Natural killer cell (primary cell): ENCODE results near the gene TPST2. TPM values are rescaled to one million over a fixed set of nuclear protein-coding genes. Genes with fewer than 3 reads are reported as not detected.

Experiments used
- ATAC-seq, 3 donors: fragments of 150-1000 bp in 2 of 3; fragments of 200-7000 bp in 1 of 3; cut with Tn5 transposase; 1 replicate in 1 of 3; 2 replicates in 2 of 3; pipeline ENCODE4 v1.10.0; 2021; ENCODE audit warnings: mild to moderate bottlenecking in 2 of 3, moderate library complexity in 2 of 3
- DNase-seq, 2 donors: peaks; one replicate each; pipeline versions ENCODE4 v3.0.0 to v3.0.0-alpha.2; 2013 to 2021; ENCODE audit warnings: mixed read lengths in 1 of 2
- H3K27ac ChIP-seq: one replicate; pipeline ENCODE4 v1.5.1; 2013; ENCODE audit warnings: mild to moderate bottlenecking, low read length
- H3K27me3 ChIP-seq: one replicate; pipeline ENCODE4 v1.6.1; 2013; ENCODE audit warnings: low read length; ENCODE audit not compliant: control insufficient read depth, insufficient read depth
- H3K36me3 ChIP-seq: one replicate; pipeline ENCODE4 v1.6.1; 2013; ENCODE audit warnings: low read length; ENCODE audit not compliant: control insufficient read depth, insufficient read depth
- H3K4me1 ChIP-seq: one replicate; pipeline ENCODE4 v1.6.1; 2013; ENCODE audit warnings: low read length; ENCODE audit not compliant: control insufficient read depth, insufficient read depth
- H3K4me3 ChIP-seq: one replicate; pipeline ENCODE4 v1.5.1; 2013; ENCODE audit warnings: low read length
- H3K9me3 ChIP-seq: one replicate; pipeline ENCODE4 v1.6.1; 2013; ENCODE audit warnings: low read length; ENCODE audit not compliant: control insufficient read depth, insufficient read depth
- H3K27ac Mint-ChIP-seq, 2 donors: one replicate each; pipeline ENCODE4 v1.8.0; 2022; ENCODE audit warnings: mild to moderate bottlenecking in 2 of 2, mixed read lengths in 2 of 2, moderate library complexity in 1 of 2
- H3K27me3 Mint-ChIP-seq, 2 donors: one replicate each; pipeline ENCODE4 v1.8.0; 2022; ENCODE audit warnings: low read depth in 2 of 2, mixed read lengths in 2 of 2
- H3K36me3 Mint-ChIP-seq: one replicate; pipeline ENCODE4 v1.8.0; 2022; ENCODE audit warnings: mixed read lengths
- H3K4me1 Mint-ChIP-seq, 2 donors: one replicate each; pipeline ENCODE4 v1.8.0; 2022; ENCODE audit warnings: mixed read lengths in 2 of 2
- H3K4me3 Mint-ChIP-seq: one replicate; pipeline ENCODE4 v1.8.0; 2022; ENCODE audit warnings: mild to moderate bottlenecking, moderate library complexity, mixed read lengths
- H3K9me3 Mint-ChIP-seq, 2 donors: one replicate each; pipeline ENCODE4 v1.8.0; 2022; ENCODE audit warnings: mixed read lengths in 2 of 2
- CTCF ChIP-seq: fragments of 200-600 bp; IDR thresholded peaks from one replicate; pipeline ENCODE4 v1.8.0; 2022; ENCODE audit warnings: antibody characterized with exemption
- WGBS: methylation state at CpG from one replicate; pipeline ENCODE4 v1.1.7; 2013; ENCODE audit warnings: missing lambda C conversion rate; ENCODE audit not compliant: insufficient coverage; 5-methylcytosine and 5-hydroxymethylcytosine counted together
- intact Hi-C: fragments of 100-400 bp; cut with micrococcal nuclease; formaldehyde crosslinking; loops from one replicate; pipeline ENCODE4 v1.14.2; 2022
- total RNA-seq, 4 donors: library from RNA; stranded (reverse); fragments of 120-200 nt in 1 of 4; gene quantifications; one replicate each; pipeline versions ENCODE4 v1.2.3 to v1.2.4, GENCODE V29; 2013 to 2022

Gene TPST2
- total RNA-seq, 3 donors from 2014 or later (not counting 1 experiment from before 2014, with no cell fraction given), result 145 to 206 (median 155) TPM

DNA sequence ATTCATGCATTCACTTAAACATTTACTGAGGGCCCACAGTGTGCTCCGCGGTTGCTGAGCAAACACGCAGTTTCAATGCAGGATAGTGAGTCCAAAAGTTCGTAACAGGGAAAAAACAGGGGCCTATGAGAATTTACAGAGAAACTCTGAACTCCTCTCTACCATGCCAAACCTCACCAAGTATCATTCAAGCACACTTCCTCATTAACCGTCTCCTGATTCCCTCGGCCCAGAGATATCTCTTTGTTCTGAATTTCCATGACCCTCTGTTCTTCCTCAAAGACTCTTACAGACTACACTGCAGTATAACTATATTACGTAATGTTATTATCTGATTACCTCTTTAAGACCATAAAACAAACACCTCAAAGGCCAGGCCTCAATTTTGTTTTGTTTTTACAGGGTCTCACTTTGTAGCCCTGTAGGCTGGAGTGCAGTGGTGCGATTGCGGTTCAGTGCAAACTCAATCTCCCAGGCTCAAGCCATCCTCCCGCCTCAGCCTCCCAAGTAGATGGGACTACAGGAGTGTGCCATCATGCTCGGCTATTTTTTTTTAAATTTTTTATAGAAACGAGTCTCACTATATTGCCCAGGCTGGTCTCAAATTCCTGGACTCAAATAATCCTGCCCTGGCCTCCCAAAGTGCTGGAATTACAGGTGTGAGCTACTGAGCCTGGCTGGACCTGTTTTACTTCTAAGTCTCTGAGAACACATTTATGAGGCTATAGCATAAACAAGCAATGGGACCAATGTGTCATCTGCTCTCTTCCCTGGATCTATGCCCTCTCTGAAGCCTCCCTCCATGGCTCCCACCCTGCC, 109.9 kb downstream of the TPST2 start:
- DNase-seq, result no peak
- Mint-ChIP-seq H3K4me3 (peak overlapping the region; percentile 14), H3K27ac (peak overlapping the region; percentile 8 to 21), H3K4me1 (peaks cover 58 to 59% of the 10 kb centered on the region in 2 donors), H3K36me3 (peaks cover 18% of the 10 kb centered on the region), H3K9me3 (no peaks in the 10 kb centered on the region), H3K27me3 (no peaks in the 10 kb centered on the region)
- Histone ChIP-seq H3K9me3 (no peaks in the 10 kb centered on the region), H3K4me1 (peaks cover 16% of the 10 kb centered on the region), H3K27ac (no peak overlapping the region), H3K36me3 (peaks cover 13% of the 10 kb centered on the region), H3K4me3 (no peak overlapping the region), H3K27me3 (no peaks in the 10 kb centered on the region)
- ATAC-seq, result no peak
- no peak for TF ChIP-seq CTCF
- 52% methylated on average over 11 of the region's 12 CpGs for WGBS
- intact Hi-C loops, result no loop called here

DNA sequence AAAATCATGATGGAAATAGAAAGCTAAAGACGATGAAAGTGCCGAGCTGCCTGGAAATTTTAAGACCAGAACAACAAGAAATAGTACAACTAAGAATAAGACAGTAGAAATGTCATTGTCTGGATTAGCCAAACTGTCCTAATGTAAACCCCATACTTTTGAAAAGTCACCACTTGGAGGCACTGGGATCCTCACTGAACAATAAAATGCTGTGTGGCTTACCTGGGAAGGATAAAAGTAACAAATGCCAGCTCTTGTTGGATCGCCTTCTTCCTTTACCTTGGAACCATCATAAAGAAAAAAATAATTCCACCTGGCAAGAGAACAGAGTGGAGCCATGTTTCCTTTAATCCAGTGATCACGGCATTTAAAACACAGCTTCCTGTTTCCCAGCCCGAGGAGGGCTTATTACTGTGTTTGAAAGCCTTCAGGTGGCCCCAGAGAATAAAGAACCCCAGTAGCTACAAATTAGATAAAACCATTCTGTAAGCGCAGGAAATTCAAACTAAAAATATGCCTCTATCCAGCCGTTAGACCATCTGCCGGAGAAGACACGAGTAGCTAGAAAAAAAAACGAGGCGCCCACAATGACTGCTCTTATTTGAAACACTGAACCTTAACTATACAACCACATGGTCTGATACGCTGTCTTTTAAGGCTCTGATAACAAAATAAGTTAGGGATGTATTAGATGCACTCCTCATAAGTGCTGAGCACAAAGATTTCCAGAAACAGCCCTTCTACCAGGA, 110.7 kb downstream of the TPST2 start:
- peaks cover 13% of the 10 kb centered on the region for H3K36me3 ChIP-seq
- intact Hi-C loops, result no loop called here
- Mint-ChIP-seq H3K27ac (peak overlapping the region; percentile 8 to 21), H3K36me3 (peaks cover 18% of the 10 kb centered on the region), H3K4me1 (peaks cover 56 to 57% of the 10 kb centered on the region in 2 donors), H3K27me3 (no peaks in the 10 kb centered on the region), H3K9me3 (no peaks in the 10 kb centered on the region), H3K4me3 (peak overlapping the region; percentile 14)
- H3K9me3 ChIP-seq, result no peaks in the 10 kb centered on the region
- TF ChIP-seq CTCF, result no peak
- H3K4me3 ChIP-seq, result no peak overlapping the region
- H3K27ac ChIP-seq, result no peak overlapping the region
- ATAC-seq (no peak), DNase-seq (no peak)
- peaks cover 12% of the 10 kb centered on the region for H3K4me1 ChIP-seq
- H3K27me3 ChIP-seq, result no peaks in the 10 kb centered on the region
- 27% methylated on average over 11 of the region's 12 CpGs for WGBS

DNA sequence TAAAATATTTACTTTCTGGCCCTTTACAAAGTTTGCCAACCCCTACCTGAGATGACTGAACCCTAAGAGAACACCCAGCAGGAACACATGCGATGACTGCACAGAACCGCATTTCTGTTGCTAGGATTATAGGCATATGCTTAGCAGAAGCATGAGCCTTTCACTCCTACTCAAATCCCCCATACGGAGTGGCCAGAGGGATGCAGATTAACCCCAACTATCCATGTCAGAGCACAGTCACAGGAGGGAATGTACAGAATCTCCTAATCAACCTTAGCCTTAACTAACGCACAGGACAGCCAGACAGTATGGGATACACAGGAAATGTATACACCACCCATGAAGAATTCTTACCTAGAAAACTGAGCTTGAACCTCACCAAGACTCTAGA, 112.6 kb downstream of the TPST2 start:
- Histone ChIP-seq H3K27ac (no peak overlapping the region), H3K27me3 (no peaks in the 10 kb centered on the region), H3K36me3 (peaks cover 25% of the 10 kb centered on the region), H3K4me1 (peaks cover 7% of the 10 kb centered on the region), H3K4me3 (no peak overlapping the region), H3K9me3 (no peaks in the 10 kb centered on the region)
- DNase-seq, result no peak
- Mint-ChIP-seq H3K27me3 (no peaks in the 10 kb centered on the region), H3K9me3 (no peaks in the 10 kb centered on the region), H3K4me1 (peaks cover 38 to 47% of the 10 kb centered on the region in 2 donors), H3K27ac (no peak overlapping the region), H3K36me3 (peaks cover 18% of the 10 kb centered on the region), H3K4me3 (no peak overlapping the region)
- intact Hi-C loops, result no loop called here
- TF ChIP-seq CTCF, result no peak
- WGBS, result 39% methylated on average over 4 of the region's 4 CpGs
- no peak for ATAC-seq
